IMR-90 (cell line): Measurements from ENCODE around the gene CHP2. TPM values are rescaled to one million over a fixed set of nuclear protein-coding genes. Genes with fewer than 3 reads are reported as not detected.
"Not testable (repeated sequence)": the region's sequence is repeated elsewhere in the genome, so short reads cannot be mapped to it uniquely, and the experiment has no call there.

ENCODE experiments used
- ATAC-seq: fragments of 200-7000 bp; cut with Tn5 transposase; 2 replicates; pipeline ENCODE4 v1.9.1; 2020; ENCODE audit warnings: low read depth, mild to moderate bottlenecking, moderate library complexity
- BruUV-seq: library from RNA; stranded (reverse); fragments of 400-500 nt; replicated peaks from 2 replicates; lab custom pipeline; 2021; lab: Mats Ljungman, UMichigan
- CTCF ChIA-PET: fragments of 300-600 bp; formaldehyde crosslinking; extraction: SDS; loops from one replicate; lab custom pipeline; 2021; ENCODE audit warnings: antibody characterized with exemption; lab: Yijun Ruan, JAX
- POLR2A ChIA-PET: fragments of 300-600 bp; sonication (Branson Sonifier 250); formaldehyde crosslinking; loops from one replicate; lab custom pipeline; 2022; ENCODE audit warnings: antibody characterized with exemption; ENCODE audit not compliant: unreplicated experiment; lab: Charles Lee
- DNase-seq: peaks from one replicate; pipeline ENCODE4 v3.0.0; 2013
- H2AFZ ChIP-seq: replicated peaks from 2 replicates; pipeline ENCODE3; 2013; ENCODE audit warnings: low read length, mild to moderate bottlenecking; ENCODE audit not compliant: poor library complexity
- H2AK5ac ChIP-seq: 2 replicates; pipeline ENCODE4 v1.6.1; 2013; ENCODE audit warnings: low read depth, low read length, inconsistent platforms
- H2AK9ac ChIP-seq: replicated peaks from 2 replicates; pipeline ENCODE3; 2013; ENCODE audit warnings: mild to moderate bottlenecking, low read depth, low read length, moderate library complexity; ENCODE audit not compliant: poor library complexity
- H2BK120ac ChIP-seq: 2 replicates; pipeline ENCODE4 v1.6.1; 2013; ENCODE audit warnings: low read depth, low read length, inconsistent platforms
- H2BK15ac ChIP-seq: 3 replicates; pipeline ENCODE4 v1.6.1; 2013; ENCODE audit warnings: low read depth, low read length, inconsistent platforms
- H2BK20ac ChIP-seq: 2 replicates; pipeline ENCODE4 v1.6.1; 2013; ENCODE audit warnings: low read depth, mild to moderate bottlenecking, inconsistent platforms, low read length, moderate library complexity
- H2BK5ac ChIP-seq: 2 replicates; pipeline ENCODE4 v1.6.1; 2013; ENCODE audit warnings: mild to moderate bottlenecking, low read depth, low read length, inconsistent platforms; ENCODE audit not compliant: poor library complexity, severe bottlenecking
- H3K14ac ChIP-seq: replicated peaks from 2 replicates; pipeline ENCODE4 v1.6.1; 2013; ENCODE audit warnings: low read depth, low read length, inconsistent platforms
- H3K18ac ChIP-seq: 2 replicates; pipeline ENCODE4 v1.6.1; 2013; ENCODE audit warnings: low read depth, low read length, control low read depth
- H3K23ac ChIP-seq: 2 replicates; pipeline ENCODE4 v1.6.1; 2013; ENCODE audit warnings: low read depth, low read length, inconsistent platforms
- H3K27ac ChIP-seq: 2 replicates; pipeline ENCODE4 v1.5.1; 2013; ENCODE audit warnings: mild to moderate bottlenecking, control low read depth, low read length; ENCODE audit not compliant: insufficient read depth
- H3K27me3 ChIP-seq: 2 replicates; pipeline ENCODE4 v1.6.1; 2013; ENCODE audit warnings: low read length; ENCODE audit not compliant: control insufficient read depth, insufficient read depth
- H3K36me3 ChIP-seq: 2 replicates; pipeline ENCODE4 v1.6.1; 2013; ENCODE audit warnings: low read length, mixed read lengths; ENCODE audit not compliant: control insufficient read depth, insufficient read depth
- H3K4ac ChIP-seq: 2 replicates; pipeline ENCODE4 v1.6.1; 2013; ENCODE audit warnings: low read depth, low read length, inconsistent platforms
- H3K4me1 ChIP-seq: 2 replicates; pipeline ENCODE4 v1.6.1; 2013; ENCODE audit warnings: low read length, mixed read lengths; ENCODE audit not compliant: control insufficient read depth, insufficient read depth
- H3K4me2 ChIP-seq: 2 replicates; pipeline ENCODE4 v1.6.1; 2013; ENCODE audit warnings: low read depth, mild to moderate bottlenecking, control low read depth, low read length, moderate library complexity
- H3K4me3 ChIP-seq: 2 replicates; pipeline ENCODE4 v1.5.1; 2013; ENCODE audit warnings: low read depth, mild to moderate bottlenecking, control low read depth, low read length, moderate library complexity; ENCODE audit not compliant: insufficient read depth
- H3K56ac ChIP-seq: 2 replicates; pipeline ENCODE4 v1.6.1; 2013; ENCODE audit warnings: low read length, inconsistent platforms; ENCODE audit not compliant: insufficient read depth; ENCODE audit errors: extremely low read depth
- H3K79me1 ChIP-seq, 2 experiments: 2 replicates each; pipeline ENCODE4 v1.6.1; 2013; ENCODE audit warnings: low read length in 2 of 2, inconsistent platforms in 1 of 2, low read depth in 1 of 2
- H3K9ac ChIP-seq: 2 replicates; pipeline ENCODE4 v1.6.1; 2013; ENCODE audit warnings: low read depth, low read length, control low read depth
- H3K9me1 ChIP-seq: 2 replicates; pipeline ENCODE4 v1.6.1; 2013; ENCODE audit warnings: low read length, inconsistent platforms; ENCODE audit not compliant: insufficient read depth
- H3K9me3 ChIP-seq: 2 replicates; pipeline ENCODE4 v1.6.1; 2013; ENCODE audit warnings: low read length; ENCODE audit not compliant: control insufficient read depth, insufficient read depth
- H4K20me1 ChIP-seq: 2 replicates; pipeline ENCODE4 v1.6.1; 2013; ENCODE audit warnings: low read length, inconsistent platforms; ENCODE audit not compliant: insufficient read depth
- H4K5ac ChIP-seq: 2 replicates; pipeline ENCODE4 v1.6.1; 2013; ENCODE audit warnings: mild to moderate bottlenecking, low read depth, low read length, control low read depth
- H4K8ac ChIP-seq, 2 experiments: 2 replicates each; pipeline ENCODE4 v1.6.1; 2013; ENCODE audit warnings: low read depth in 2 of 2, low read length in 2 of 2, control low read depth in 1 of 2, inconsistent platforms in 1 of 2
- H4K91ac ChIP-seq: 2 replicates; pipeline ENCODE4 v1.6.1; 2013; ENCODE audit warnings: low read depth, low read length, inconsistent platforms; ENCODE audit not compliant: insufficient read depth
- WGBS, 2 experiments: methylation state at CpG; one replicate each; pipeline versions ENCODE4 v1.1.5 to v1.1.7; 2013; ENCODE audit warnings: missing lambda C conversion rate in 2 of 2; ENCODE audit not compliant: insufficient read length in 1 of 2; ENCODE audit errors: extremely low coverage in 2 of 2; 5-methylcytosine and 5-hydroxymethylcytosine counted together
- dilution Hi-C: fragments of 300-500 bp; cut with HindIII; formaldehyde crosslinking; loops from one replicate; pipeline ENCODE4 v1.14.3; 2018; ENCODE audit warnings: low sequenced_read_pairs; ENCODE audit not compliant: unreplicated experiment
- in situ Hi-C: fragments of 300-500 bp; cut with MboI; formaldehyde crosslinking; loops from 3 replicates; pipeline ENCODE4 v1.14.3; 2019; ENCODE audit warnings: low sequenced_read_pairs, inconsistent platforms, mixed read lengths
- intact Hi-C: fragments of 100-400 bp; cut with micrococcal nuclease; formaldehyde crosslinking; loops from 2 replicates; pipeline ENCODE4 v1.10.0; 2022
- polyA plus RNA-seq, 3 experiments: library from polyadenylated mRNA; depleted of rRNA; stranded (reverse); fragments of >200 nt; gene quantifications; 2 replicates each; pipeline ENCODE4 v1.2.3, GENCODE V29; 2012; ENCODE audit warnings: low replicate concordance in 1 of 3
- total RNA-seq: library from RNA; depleted of rRNA; stranded (reverse); fragments of >200 nt; gene quantifications from 2 replicates; pipeline ENCODE4 v1.2.3, GENCODE V29; 2012

Gene CHP2
- total and polyA plus RNA-seq, 2 of the 4 experiments (the other 2 are of a cell fraction): not detected

DNA sequence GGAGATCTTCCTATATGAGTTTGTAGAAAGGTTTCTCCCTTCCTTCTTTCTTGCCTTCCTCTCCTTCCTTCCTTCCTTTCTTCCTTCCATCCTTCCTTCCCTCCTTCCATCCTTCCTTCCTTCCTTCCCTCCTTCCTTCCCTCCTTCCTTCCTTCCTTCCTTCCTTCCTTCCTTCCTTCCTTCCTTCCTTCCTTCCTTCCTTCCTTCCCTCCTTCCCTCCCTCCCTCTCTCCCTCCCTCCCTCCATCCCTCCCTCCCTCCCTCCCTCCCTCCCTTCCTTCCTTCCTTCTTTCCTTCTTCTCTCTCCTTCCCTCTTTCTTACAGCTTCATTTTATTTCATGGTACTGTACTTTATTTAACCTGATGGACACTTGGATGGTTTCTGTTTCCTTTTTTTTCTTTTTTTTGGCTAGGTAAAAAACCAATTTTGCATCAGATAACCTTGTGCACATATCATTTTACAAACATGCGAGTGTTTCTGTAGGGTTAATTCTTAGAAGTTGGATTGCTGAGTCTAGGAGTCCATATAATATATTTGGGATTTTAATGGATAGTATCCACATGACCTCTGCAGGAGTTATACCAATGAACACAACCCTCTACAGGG, 17.3 kb upstream of the CHP2 start:
- H3K27me3 ChIP-seq, dilution Hi-C loops, H3K36me3 ChIP-seq, ATAC-seq, H2BK120ac ChIP-seq, H2BK20ac ChIP-seq, H3K4ac ChIP-seq, H3K14ac ChIP-seq, H2AK9ac ChIP-seq, H3K9me3 ChIP-seq, H2BK15ac ChIP-seq, H4K5ac ChIP-seq, H3K9ac ChIP-seq, CTCF ChIA-PET, H3K27ac ChIP-seq, H2BK5ac ChIP-seq, H3K23ac ChIP-seq, H3K79me1 ChIP-seq, H4K20me1 ChIP-seq, H3K4me1 ChIP-seq, in situ Hi-C loops, H3K4me2 ChIP-seq, H3K9me1 ChIP-seq, H2AFZ ChIP-seq, BruUV-seq, intact Hi-C loops, DNase-seq, H3K4me3 ChIP-seq, POLR2A ChIA-PET, H4K91ac ChIP-seq, H3K18ac ChIP-seq, H2AK5ac ChIP-seq, H4K8ac ChIP-seq, H3K56ac ChIP-seq: not testable (repeated sequence)
- no CpG with 5 or more reads among the region's 1 CpG for WGBS, 2 experiments
